ENCODE results near the gene MYO15A.

DNA sequence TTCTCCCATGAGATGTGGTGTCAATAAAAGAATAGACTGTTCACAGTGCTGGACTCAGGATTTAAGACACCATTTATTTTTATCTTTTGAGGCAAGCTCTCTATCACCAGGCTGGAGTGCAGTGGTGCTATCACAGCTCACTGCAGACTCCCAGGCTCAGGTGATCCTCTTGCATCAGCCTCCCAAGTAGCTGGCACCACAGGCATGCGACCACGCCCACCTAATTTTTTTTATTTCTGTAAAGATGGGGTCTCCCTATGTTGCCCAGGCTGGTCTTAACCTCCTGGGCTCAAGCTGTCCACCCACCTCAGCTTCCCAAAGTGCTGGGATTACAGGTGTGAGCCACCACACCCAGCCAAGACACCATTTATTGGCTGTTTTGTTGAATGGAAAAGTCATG is 39.5 kb upstream of the MYO15A start:
- TF ChIP-seq POLR2A (IDR thresholded peaks at IDR 0.05; ENCODE audit: borderline replicate concordance, extremely low read depth, insufficient read depth, insufficient read length) (no peak), CTCF (IDR thresholded peaks at IDR 0.05 in 2 of 3, conservative IDR thresholded peaks at IDR 0.05 in 1 of 3; ENCODE audit: borderline replicate concordance in 1 of 3, insufficient read depth in 1 of 3, low read depth in 2 of 3, low read length in 2 of 3) (no peak)

Data from HCT116 (cell line).